ENCODE results near the gene NTRK2. TPM values are rescaled to one million over a fixed set of nuclear protein-coding genes. Genes with fewer than 3 reads are reported as not detected.
"Not testable (repeated sequence)": the region's sequence is repeated elsewhere in the genome, so short reads cannot be mapped to it uniquely, and the experiment has no call there.

The NTRK2 gene
- total RNA-seq, 1 donor from 2014 or later, result 0.02 TPM

GRCh38 chr9:84898188-84898587 lies 228.7 kb downstream of the NTRK2 start:
- no peak for DNase-seq (ENCODE audit: low spot score)
- H3K9me3 ChIP-seq (ENCODE audit: low read depth), result no peaks in the 10 kb centered on the region
- H3K9ac ChIP-seq, result no peak overlapping the region
- H3K27ac ChIP-seq, result no peak overlapping the region
- peaks cover 61% of the 10 kb centered on the region for H3K4me1 Mint-ChIP-seq
- no peak overlapping the region for H2AFZ ChIP-seq (replicated peaks)
- H3K4me2 ChIP-seq, result peak overlapping the region; percentile 37
- H4K20me1 ChIP-seq (ENCODE audit: low read depth), result no peaks in the 10 kb centered on the region
- peaks cover 1% of the 10 kb centered on the region for H3K9me3 Mint-ChIP-seq
- no peak overlapping the region for H3K4me3 ChIP-seq
- H3K4me3 Mint-ChIP-seq, result no peak overlapping the region
- H3K27ac Mint-ChIP-seq, result peak overlapping the region; percentile 61
- no peaks in the 10 kb centered on the region for H3K36me3 Mint-ChIP-seq
- peaks cover 2% of the 10 kb centered on the region for H3K27me3 Mint-ChIP-seq (ENCODE audit: insufficient read depth, low read depth)
- H3K36me3 ChIP-seq, result no peaks in the 10 kb centered on the region
- H3K4me1 ChIP-seq, result peaks cover 36% of the 10 kb centered on the region
- no peaks in the 10 kb centered on the region for H3K79me2 ChIP-seq (ENCODE audit: low read depth)
- no peaks in the 10 kb centered on the region for H3F3A ChIP-seq (ENCODE audit: low read depth)
- no peaks in the 10 kb centered on the region for H3K27me3 ChIP-seq
- TF ChIP-seq EZH2 (IDR thresholded peaks at IDR 0.05), result no peak
- no peak for TF ChIP-seq CTCF (IDR thresholded peaks at IDR 0.05)
- TF ChIP-seq EZH2phosphoT487 (IDR thresholded peaks at IDR 0.05), result no peak

- H4K20me1 ChIP-seq (ENCODE audit: low read depth); H3K4me2 ChIP-seq; H3K9me3 Mint-ChIP-seq; H3F3A ChIP-seq (ENCODE audit: low read depth); H3K27me3 Mint-ChIP-seq (ENCODE audit: insufficient read depth, low read depth); H3K4me3 Mint-ChIP-seq; H3K27ac Mint-ChIP-seq; H3K36me3 Mint-ChIP-seq; H2AFZ ChIP-seq (replicated peaks); H3K27ac ChIP-seq; H3K9me3 ChIP-seq (ENCODE audit: low read depth); DNase-seq (ENCODE audit: low spot score); H3K79me2 ChIP-seq (ENCODE audit: low read depth); H3K9ac ChIP-seq; H3K27me3 ChIP-seq; H3K4me3 ChIP-seq; H3K36me3 ChIP-seq: not testable (repeated sequence)
- H3K4me1 Mint-ChIP-seq, result peaks cover 56% of the 10 kb centered on the region
- H3K4me1 ChIP-seq, result peaks cover 32% of the 10 kb centered on the region
Measured at GRCh38 chr9:84898618-84899017, 229.1 kb downstream of the NTRK2 start.

GRCh38 chr9:84899326-84899725 lies 229.8 kb downstream of the NTRK2 start:
- Histone ChIP-seq H2AFZ (replicated peaks) (no peak overlapping the region), H3K9me3 (ENCODE audit: low read depth) (no peaks in the 10 kb centered on the region), H3K79me2 (ENCODE audit: low read depth) (no peaks in the 10 kb centered on the region), H3K4me3 (no peak overlapping the region), H3K27ac (no peak overlapping the region), H3K4me1 (peaks cover 27% of the 10 kb centered on the region), H3F3A (ENCODE audit: low read depth) (no peaks in the 10 kb centered on the region), H3K27me3 (no peaks in the 10 kb centered on the region), H4K20me1 (ENCODE audit: low read depth) (no peaks in the 10 kb centered on the region), H3K9ac (no peak overlapping the region), H3K4me2 (no peak overlapping the region), H3K36me3 (no peaks in the 10 kb centered on the region)
- no peak for DNase-seq (ENCODE audit: low spot score)
- H3K4me1 Mint-ChIP-seq, result peaks cover 49% of the 10 kb centered on the region
- H3K4me3 Mint-ChIP-seq, result no peak overlapping the region
- peak overlapping the region; percentile 81 for H3K27ac Mint-ChIP-seq
- H3K9me3 Mint-ChIP-seq, result peaks cover 4% of the 10 kb centered on the region
- H3K36me3 Mint-ChIP-seq, result no peaks in the 10 kb centered on the region
- no peak for TF ChIP-seq CTCF (IDR thresholded peaks at IDR 0.05)
- no peak for TF ChIP-seq EZH2 (IDR thresholded peaks at IDR 0.05)
- peaks cover 2% of the 10 kb centered on the region for H3K27me3 Mint-ChIP-seq (ENCODE audit: insufficient read depth, low read depth)

GRCh38 chr9:84900421-84900820 lies 230.9 kb downstream of the NTRK2 start:
- Histone ChIP-seq H4K20me1 (ENCODE audit: low read depth) (no peaks in the 10 kb centered on the region), H3K4me1 (peaks cover 16% of the 10 kb centered on the region), H3K4me2 (no peak overlapping the region), H3K27ac (no peak overlapping the region), H3K36me3 (no peaks in the 10 kb centered on the region), H3K9ac (no peak overlapping the region), H3K9me3 (ENCODE audit: low read depth) (no peaks in the 10 kb centered on the region), H3K27me3 (no peaks in the 10 kb centered on the region), H2AFZ (replicated peaks) (peak overlapping the region; percentile 5), H3K4me3 (no peak overlapping the region), H3F3A (ENCODE audit: low read depth) (no peaks in the 10 kb centered on the region), H3K79me2 (ENCODE audit: low read depth) (no peaks in the 10 kb centered on the region)
- no peak for DNase-seq (ENCODE audit: low spot score)
- peaks cover 38% of the 10 kb centered on the region for H3K4me1 Mint-ChIP-seq
- H3K27ac Mint-ChIP-seq, result no peak overlapping the region
- no peaks in the 10 kb centered on the region for H3K36me3 Mint-ChIP-seq
- TF ChIP-seq EZH2phosphoT487 (IDR thresholded peaks at IDR 0.05) (no peak), EZH2 (IDR thresholded peaks at IDR 0.05) (no peak), CTCF (IDR thresholded peaks at IDR 0.05) (no peak)
- H3K9me3 Mint-ChIP-seq, result peaks cover 4% of the 10 kb centered on the region
- no peak overlapping the region for H3K4me3 Mint-ChIP-seq
- peaks cover 2% of the 10 kb centered on the region for H3K27me3 Mint-ChIP-seq (ENCODE audit: insufficient read depth, low read depth)

Measured in neural progenitor cell (in vitro differentiated cells).